Measurements from ENCODE around the gene FHIT. TPM values are rescaled to one million over a fixed set of nuclear protein-coding genes. Genes with fewer than 3 reads are reported as not detected.
A peak's percentile ranks its signal among the peaks of the same experiment; 100 is the strongest.

Gene FHIT
- total and polyA plus RNA-seq, 4 donors, result 2.6 to 21.3 (median 8.7) TPM

DNA sequence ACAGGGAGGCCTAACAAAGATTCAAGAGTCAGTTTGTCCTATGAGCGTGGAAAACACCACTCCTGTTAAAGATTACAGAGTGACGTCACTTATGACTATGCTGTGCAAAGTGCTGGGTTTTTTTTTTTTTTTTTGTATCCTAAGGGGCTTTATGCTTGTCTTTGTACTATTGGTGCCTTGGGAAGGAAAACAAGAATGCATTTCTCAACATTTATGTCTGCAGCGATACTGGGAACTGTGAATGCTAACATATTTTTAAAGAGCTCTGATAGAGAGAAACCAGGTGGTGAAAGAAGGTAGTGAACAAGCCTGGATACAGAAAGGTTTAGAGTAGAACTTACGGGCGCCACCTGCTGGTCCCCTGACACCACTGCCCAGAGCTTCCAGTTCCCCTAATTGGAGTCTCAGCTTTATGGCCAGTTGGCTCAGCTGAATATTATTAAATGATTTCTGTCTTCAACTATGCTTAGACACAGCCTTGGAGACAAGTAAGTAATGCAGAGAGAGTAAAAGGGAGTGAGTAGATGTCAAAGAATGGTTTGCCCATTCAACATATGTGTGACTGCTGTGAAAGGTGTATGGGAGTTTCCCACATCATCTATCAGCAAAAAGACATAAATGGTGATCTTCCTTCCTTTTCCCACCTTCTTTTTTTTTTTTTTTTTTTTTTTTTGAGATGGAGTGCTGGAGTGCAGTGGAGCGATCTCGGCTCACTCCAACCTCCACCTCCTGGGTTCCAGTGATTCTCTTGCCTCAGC, 1393.5 kb downstream of the FHIT start:
- TF ChIP-seq, protein P1, sequence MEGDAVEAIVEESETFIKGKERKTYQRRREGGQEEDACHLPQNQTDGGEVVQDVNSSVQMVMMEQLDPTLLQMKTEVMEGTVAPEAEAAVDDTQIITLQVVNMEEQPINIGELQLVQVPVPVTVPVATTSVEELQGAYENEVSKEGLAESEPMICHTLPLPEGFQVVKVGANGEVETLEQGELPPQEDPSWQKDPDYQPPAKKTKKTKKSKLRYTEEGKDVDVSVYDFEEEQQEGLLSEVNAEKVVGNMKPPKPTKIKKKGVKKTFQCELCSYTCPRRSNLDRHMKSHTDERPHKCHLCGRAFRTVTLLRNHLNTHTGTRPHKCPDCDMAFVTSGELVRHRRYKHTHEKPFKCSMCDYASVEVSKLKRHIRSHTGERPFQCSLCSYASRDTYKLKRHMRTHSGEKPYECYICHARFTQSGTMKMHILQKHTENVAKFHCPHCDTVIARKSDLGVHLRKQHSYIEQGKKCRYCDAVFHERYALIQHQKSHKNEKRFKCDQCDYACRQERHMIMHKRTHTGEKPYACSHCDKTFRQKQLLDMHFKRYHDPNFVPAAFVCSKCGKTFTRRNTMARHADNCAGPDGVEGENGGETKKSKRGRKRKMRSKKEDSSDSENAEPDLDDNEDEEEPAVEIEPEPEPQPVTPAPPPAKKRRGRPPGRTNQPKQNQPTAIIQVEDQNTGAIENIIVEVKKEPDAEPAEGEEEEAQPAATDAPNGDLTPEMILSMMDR (IDR thresholded peaks at IDR 0.05; ENCODE audit: control extremely low read depth, extremely low read depth), result peak; percentile 86
- peak overlapping the region in 1 of 2 donors; percentile 13 for H3K9ac ChIP-seq (ENCODE audit: insufficient read depth in 1 of 2, low read length in 2 of 2)
- H3K4me3 ChIP-seq, result no peak overlapping the region
- no peaks in the 10 kb centered on the region for H3K9me3 ChIP-seq (ENCODE audit: control insufficient read depth in 4 of 4, insufficient read depth in 3 of 4, low read length in 3 of 4)
- peak; percentile 95 for ATAC-seq (ENCODE audit: insufficient read depth, low FRiP score)
- H3K4me1 ChIP-seq (ENCODE audit: control insufficient read depth in 5 of 5, insufficient read depth in 5 of 5, low read length in 5 of 5), result peaks cover 0 to 7% (median 0%) of the 10 kb centered on the region in 5 donors
- H3K27ac ChIP-seq (ENCODE audit: low read depth in 1 of 2, low read length in 1 of 2), result no peak overlapping the region
- DNase-seq, result peak; percentile 79 to 89 (median 89)
- 33 to 37% methylated on average over 7 of the region's 7 CpGs for WGBS, 2 donors
- H3K36me3 ChIP-seq (ENCODE audit: control insufficient read depth in 4 of 4, insufficient read depth in 4 of 4, low read length in 4 of 4), result no peaks in the 10 kb centered on the region
- H3K27me3 ChIP-seq (ENCODE audit: control insufficient read depth in 3 of 3, insufficient read depth in 3 of 3, low read length in 2 of 3), result no peaks in the 10 kb centered on the region

DNA sequence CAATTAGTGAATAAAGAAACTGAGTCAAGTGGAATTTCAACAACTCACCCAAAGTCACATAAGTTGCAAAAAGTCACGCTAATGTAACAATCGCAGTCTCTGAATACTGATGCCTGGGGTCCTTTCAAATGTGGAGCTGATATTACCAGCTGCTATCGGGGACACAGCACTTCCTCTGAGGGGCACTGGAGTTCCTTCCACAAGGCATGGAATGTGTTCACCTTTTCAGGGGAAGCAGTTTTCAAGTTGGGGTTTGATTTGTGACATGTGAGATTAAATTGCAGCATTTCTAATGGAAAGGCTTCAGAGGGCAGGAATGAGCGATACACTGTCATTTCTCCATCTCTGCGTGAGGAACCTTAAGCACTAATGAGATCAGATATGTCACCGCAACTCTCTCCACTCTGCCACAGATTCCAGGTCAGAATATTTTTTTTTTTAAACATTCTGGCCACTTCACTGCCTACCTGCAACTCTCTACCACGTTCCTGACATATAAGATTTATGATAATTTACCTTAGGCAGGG, 1394.3 kb downstream of the FHIT start:
- Histone ChIP-seq H3K9me3 (ENCODE audit: control insufficient read depth in 4 of 4, insufficient read depth in 3 of 4, low read length in 3 of 4) (no peaks in the 10 kb centered on the region), H3K4me1 (ENCODE audit: control insufficient read depth in 5 of 5, insufficient read depth in 5 of 5, low read length in 5 of 5) (peaks cover 0 to 7% (median 0%) of the 10 kb centered on the region in 5 donors), H3K4me3 (no peak overlapping the region), H3K27me3 (ENCODE audit: control insufficient read depth in 3 of 3, insufficient read depth in 3 of 3, low read length in 2 of 3) (no peaks in the 10 kb centered on the region), H3K36me3 (ENCODE audit: control insufficient read depth in 4 of 4, insufficient read depth in 4 of 4, low read length in 4 of 4) (no peaks in the 10 kb centered on the region), H3K9ac (ENCODE audit: insufficient read depth in 1 of 2, low read length in 2 of 2) (peak overlapping the region in 1 of 2 donors; percentile 13), H3K27ac (ENCODE audit: low read depth in 1 of 2, low read length in 1 of 2) (no peak overlapping the region)
- ATAC-seq (ENCODE audit: insufficient read depth, low FRiP score) (no peak), DNase-seq (no peak)
- WGBS, 2 donors, result 59 to 74% methylated on average over 7 of the region's 7 CpGs
- TF ChIP-seq, protein P1 (IDR thresholded peaks at IDR 0.05; ENCODE audit: control extremely low read depth, extremely low read depth), result no peak

DNA sequence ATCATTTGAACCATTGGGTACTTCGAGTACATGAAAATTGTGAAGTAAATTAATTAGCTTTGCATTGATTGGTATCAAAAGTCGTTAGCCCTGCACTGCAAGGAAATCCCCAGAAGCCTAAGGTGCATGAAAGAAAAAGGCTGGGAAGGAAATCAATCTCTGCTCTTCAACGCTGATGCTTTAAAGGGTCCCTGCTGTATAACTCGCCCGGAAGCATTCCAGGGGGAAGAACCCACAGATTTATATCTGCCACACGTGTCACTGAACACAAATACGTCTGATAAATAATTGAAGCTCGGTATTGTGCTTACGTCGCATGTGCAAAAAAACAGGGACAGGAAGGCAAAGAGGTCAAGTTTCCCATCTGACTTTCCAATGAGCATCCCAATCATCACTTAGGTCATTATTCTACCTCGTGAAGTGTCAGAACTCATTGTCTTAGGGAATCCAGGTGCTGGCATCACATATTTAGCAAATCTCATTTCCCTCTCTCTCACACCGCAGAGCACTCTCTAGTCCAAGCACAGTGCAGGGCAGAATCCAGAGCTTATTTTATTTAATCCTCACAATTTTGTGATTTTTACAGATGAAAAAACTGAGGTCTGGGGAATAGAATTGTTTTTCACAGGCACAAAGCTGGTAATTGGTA, 1397.1 kb downstream of the FHIT start:
- H3K27me3 ChIP-seq (ENCODE audit: control insufficient read depth in 3 of 3, insufficient read depth in 3 of 3, low read length in 2 of 3), result no peaks in the 10 kb centered on the region
- H3K36me3 ChIP-seq (ENCODE audit: control insufficient read depth in 4 of 4, insufficient read depth in 4 of 4, low read length in 4 of 4), result no peaks in the 10 kb centered on the region
- no peak overlapping the region for H3K9ac ChIP-seq (ENCODE audit: insufficient read depth in 1 of 2, low read length in 2 of 2)
- peaks cover 0 to 7% (median 0%) of the 10 kb centered on the region in 5 donors for H3K4me1 ChIP-seq (ENCODE audit: control insufficient read depth in 5 of 5, insufficient read depth in 5 of 5, low read length in 5 of 5)
- no peak for DNase-seq
- TF ChIP-seq, protein P1 (IDR thresholded peaks at IDR 0.05; ENCODE audit: control extremely low read depth, extremely low read depth), result no peak
- WGBS, 2 donors, result 74 to 83% methylated on average over 12 of the region's 12 CpGs
- H3K4me3 ChIP-seq, result no peak overlapping the region
- no peak for ATAC-seq (ENCODE audit: insufficient read depth, low FRiP score)
- H3K9me3 ChIP-seq (ENCODE audit: control insufficient read depth in 4 of 4, insufficient read depth in 3 of 4, low read length in 3 of 4), result no peaks in the 10 kb centered on the region
- no peak overlapping the region for H3K27ac ChIP-seq (ENCODE audit: low read depth in 1 of 2, low read length in 1 of 2)

All from lung (tissue), 12 donors.